Stimulated activated CD8-positive, alpha-beta memory T cell treated with anti-CD3 and anti-CD28 coated beads, Interleukin-2, amount 100 ng/mL, for 48 hours (primary cell): ENCODE results near the gene CREB3L4.
A peak's percentile ranks its signal among the peaks of the same experiment; 100 is the strongest.
"Not testable (repeated sequence)": the region's sequence is repeated elsewhere in the genome, so short reads cannot be mapped to it uniquely, and the experiment has no call there.

Source experiments
- DNase-seq, 2 donors: peaks; one replicate each; pipeline ENCODE4 v3.0.0-alpha.2; 2020; ENCODE audit warnings: low read depth in 2 of 2

Gene CREB3L4

GRCh38 chr1:153984123-153984894 is 16.6 kb downstream of the CREB3L4 start:
- DNase-seq: no peak

GRCh38 chr1:153985341-153985912 is 17.7 kb downstream of the CREB3L4 start:
- DNase-seq: peak; percentile 38 to 43

GRCh38 chr1:153985941-153986761 is 18.4 kb downstream of the CREB3L4 start, which contains the start of gene RAB13:
RAB13 (minus strand) TSS chr1:153986339; CDS start chr1:153986236, 103 bp downstream.
- DNase-seq: no peak

- no peak for DNase-seq
These were observed 19.9 kb downstream of the CREB3L4 start for GRCh38 chr1:153987621-153988020.

- DNase-seq: peak; percentile 64 to 67
These were observed 22.9 kb downstream of the CREB3L4 start, which contains the start of gene RPS27 for GRCh38 chr1:153990468-153991150. RPS27 (plus strand) TSS chr1:153990762; CDS start chr1:153990797, 35 bp downstream.

- DNase-seq: no peak
These were observed 23.5 kb downstream of the CREB3L4 start for GRCh38 chr1:153991151-153991630.

- DNase-seq: no peak
These were observed 24.1 kb downstream of the CREB3L4 start for GRCh38 chr1:153991806-153992205.

GRCh38 chr1:153995202-153995601 is 27.5 kb downstream of the CREB3L4 start:
- no peak for DNase-seq

- no peak for DNase-seq
These were observed 27.9 kb downstream of the CREB3L4 start for GRCh38 chr1:153995640-153996039.

- not testable (repeated sequence) for DNase-seq
These were observed 29.2 kb downstream of the CREB3L4 start for GRCh38 chr1:153996882-153997281.

GRCh38 chr1:154000420-154000819 is 32.7 kb downstream of the CREB3L4 start:
- no peak for DNase-seq

GRCh38 chr1:154006136-154006535 is 38.4 kb downstream of the CREB3L4 start:
- no peak for DNase-seq

- no peak for DNase-seq
These were observed 44.4 kb downstream of the CREB3L4 start for GRCh38 chr1:154012129-154012528.

GRCh38 chr1:154012543-154012942 is 44.8 kb downstream of the CREB3L4 start:
- not testable (repeated sequence) for DNase-seq

GRCh38 chr1:154014154-154014907 is 46.6 kb downstream of the CREB3L4 start:
- no peak for DNase-seq

GRCh38 chr1:154019269-154019668 is 51.6 kb downstream of the CREB3L4 start:
- no peak for DNase-seq

- no peak for DNase-seq
These were observed 52.2 kb downstream of the CREB3L4 start for GRCh38 chr1:154019940-154020339.
